ENCODE measurements around the gene GCGR.

- no peak for TF ChIP-seq CTCF (IDR thresholded peaks at IDR 0.05)
- no peak for TF ChIP-seq POLR2A (IDR thresholded peaks at IDR 0.05)
Observed at GRCh38 chr17:81834831-81835267, 30.9 kb downstream of the GCGR start, which contains the start of gene PPP1R27.

Data from lower leg skin (tissue), 3 donors.